MCF 10A (cell line): ENCODE measurements around the gene MEGF10. TPM values are rescaled to one million over a fixed set of nuclear protein-coding genes. Genes with fewer than 3 reads are reported as not detected.

Experiments used
- BruUV-seq: library from RNA; stranded (reverse); fragments of 400-500 nt; replicated peaks from 2 replicates; lab custom pipeline; 2021; lab: Mats Ljungman, UMichigan
- CTCF ChIA-PET: fragments of 300-600 bp; sonication (Branson Sonifier 250); formaldehyde crosslinking; extraction: SDS; loops from one replicate; lab custom pipeline; 2021; ENCODE audit warnings: antibody characterized with exemption, inconsistent platforms; lab: Yijun Ruan, JAX
- POLR2A ChIA-PET: fragments of 300-600, 350-650 bp; sonication (Branson Sonifier 250); formaldehyde crosslinking; extraction: SDS; loops from one replicate; lab custom pipeline; 2020; ENCODE audit warnings: antibody characterized with exemption, inconsistent platforms; lab: Yijun Ruan, JAX
- DNase-seq: peaks from one replicate; pipeline ENCODE4 v3.0.0-alpha.2; 2018; ENCODE audit not compliant: unreplicated experiment
- H3K27ac Mint-ChIP-seq: one replicate; pipeline ENCODE4 v1.8.0; 2022; ENCODE audit warnings: mild to moderate bottlenecking, low read depth, mixed read lengths; ENCODE audit not compliant: unreplicated experiment
- H3K27me3 Mint-ChIP-seq: one replicate; pipeline ENCODE4 v1.8.0; 2022; ENCODE audit warnings: mixed read lengths; ENCODE audit not compliant: insufficient read depth, unreplicated experiment
- H3K36me3 Mint-ChIP-seq: one replicate; pipeline ENCODE4 v1.8.0; 2022; ENCODE audit warnings: mild to moderate bottlenecking, moderate library complexity, mixed read lengths; ENCODE audit not compliant: insufficient read depth, unreplicated experiment
- H3K4me1 Mint-ChIP-seq: one replicate; pipeline ENCODE4 v1.8.0; 2022; ENCODE audit warnings: mixed read lengths; ENCODE audit not compliant: insufficient read depth, unreplicated experiment
- H3K4me3 Mint-ChIP-seq: one replicate; pipeline ENCODE4 v1.8.0; 2022; ENCODE audit warnings: mild to moderate bottlenecking, moderate library complexity, mixed read lengths; ENCODE audit not compliant: unreplicated experiment
- H3K9me3 Mint-ChIP-seq: one replicate; pipeline ENCODE4 v1.8.0; 2022; ENCODE audit warnings: mixed read lengths; ENCODE audit not compliant: unreplicated experiment
- CTCF ChIP-seq: fragments of 200-600 bp; IDR thresholded peaks from one replicate; pipeline ENCODE4 v1.8.0; 2022; ENCODE audit warnings: antibody characterized with exemption, mild to moderate bottlenecking; ENCODE audit not compliant: unreplicated experiment
- intact Hi-C: fragments of 100-400 bp; cut with micrococcal nuclease; formaldehyde crosslinking; loops from 2 replicates; pipeline ENCODE4 v1.14.1; 2022
- total RNA-seq: library from RNA; stranded (reverse); gene quantifications from 2 replicates; pipeline ENCODE4 v1.2.3, GENCODE V29; 2022

Gene MEGF10
- total RNA-seq, 1 experiment from 2014 or later: not detected

DNA sequence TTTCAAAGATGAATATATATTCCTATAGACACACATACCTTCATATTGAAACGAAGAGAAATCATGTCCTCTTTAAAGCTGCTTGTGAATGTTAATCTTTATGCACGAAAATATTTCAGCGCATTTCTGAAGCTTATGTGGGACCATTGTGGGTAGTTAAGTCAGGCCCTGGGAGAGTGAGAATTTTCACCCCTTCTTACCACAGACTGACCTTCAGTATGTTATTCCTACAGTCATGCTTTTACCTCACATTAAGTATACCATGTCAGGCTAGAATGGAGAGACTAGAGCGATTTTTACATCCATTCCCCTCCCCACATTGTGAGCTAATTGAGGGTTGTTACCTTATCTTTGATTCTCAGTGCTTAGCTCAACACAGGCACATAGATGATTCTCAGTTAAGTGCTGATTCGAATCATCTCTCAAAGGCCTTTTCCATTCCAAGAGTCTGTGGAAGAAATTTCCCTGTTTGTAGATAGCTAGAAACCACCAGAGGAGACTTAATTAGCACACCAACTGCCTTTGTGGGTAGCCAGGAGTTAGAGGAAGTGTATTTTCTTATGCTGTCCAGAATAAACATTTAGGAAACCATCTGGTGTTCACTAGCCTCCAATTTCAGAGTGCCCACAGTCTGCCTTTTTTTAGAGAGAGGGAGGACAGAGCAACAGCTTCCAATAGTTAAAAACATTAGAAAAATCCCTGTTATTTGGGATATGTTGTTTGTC, 110.5 kb downstream of the MEGF10 start:
- CTCF ChIA-PET: interaction anchor here (0.7 kb wide), 1 partner anchor 18 kb away, joined by 3 read pairs; no protein-coding TSS in a partner anchor
- no peaks in the 10 kb centered on the region for H3K4me1 Mint-ChIP-seq
- no peak for DNase-seq
- TF ChIP-seq CTCF: no peak
- H3K9me3 Mint-ChIP-seq: no peaks in the 10 kb centered on the region
- H3K27ac Mint-ChIP-seq: no peak overlapping the region
- peaks cover 16% of the 10 kb centered on the region for H3K27me3 Mint-ChIP-seq
- POLR2A ChIA-PET: interaction anchor here (0.7 kb wide), 1 partner anchor 172 kb away, joined by 3 read pairs; no protein-coding TSS in a partner anchor
- no peaks in the 10 kb centered on the region for H3K36me3 Mint-ChIP-seq
- intact Hi-C loops: no loop called here
- no TSS peak for BruUV-seq
- no peak overlapping the region for H3K4me3 Mint-ChIP-seq

DNA sequence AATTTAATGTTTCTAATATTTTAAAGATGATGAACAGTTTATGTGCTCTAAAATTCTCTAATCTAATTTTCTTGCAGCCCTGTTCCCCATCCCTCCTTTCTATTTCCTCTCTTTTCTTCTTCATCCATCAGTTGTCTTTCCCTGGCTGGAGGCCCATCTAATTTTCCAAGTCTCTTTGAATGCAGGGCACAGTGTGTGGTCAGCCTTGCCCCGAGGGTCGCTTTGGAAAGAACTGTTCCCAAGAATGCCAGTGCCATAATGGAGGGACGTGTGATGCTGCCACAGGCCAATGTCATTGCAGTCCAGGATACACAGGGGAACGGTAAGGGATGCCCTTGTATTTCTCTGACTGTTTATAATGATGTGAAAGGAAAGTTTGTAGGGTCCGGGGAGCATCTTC, 111.8 kb downstream of the MEGF10 start:
- DNase-seq: no peak
- Mint-ChIP-seq H3K4me1 (no peaks in the 10 kb centered on the region), H3K27ac (no peak overlapping the region), H3K27me3 (peaks cover 16% of the 10 kb centered on the region), H3K36me3 (no peaks in the 10 kb centered on the region), H3K9me3 (no peaks in the 10 kb centered on the region), H3K4me3 (no peak overlapping the region)
- POLR2A ChIA-PET: interaction anchor here (0.7 kb wide), 1 partner anchor 8 kb away, joined by 4 read pairs; no protein-coding TSS in a partner anchor
- intact Hi-C loops: no loop called here
- TF ChIP-seq CTCF: no peak
- no TSS peak for BruUV-seq
- CTCF ChIA-PET: no interaction called here

DNA sequence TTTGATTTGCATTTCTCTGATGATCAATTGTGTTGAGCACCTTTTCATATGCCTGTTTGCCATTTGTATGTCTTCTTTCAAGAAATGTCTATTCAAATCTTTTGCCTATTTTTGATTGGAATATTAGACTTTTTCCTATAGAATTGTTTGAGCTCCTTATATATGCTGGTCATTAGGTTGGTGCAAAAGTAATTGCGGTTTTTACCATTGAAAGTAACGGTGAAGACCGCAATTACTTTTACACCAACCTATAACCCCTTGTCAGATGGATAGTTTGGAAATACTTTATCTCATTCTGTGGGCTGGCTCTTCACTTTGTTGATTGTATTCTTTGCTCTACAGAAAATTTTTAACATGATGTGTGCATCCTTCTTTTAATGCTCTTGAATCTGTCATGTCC, 113.6 kb downstream of the MEGF10 start:
- Mint-ChIP-seq H3K36me3 (no peaks in the 10 kb centered on the region), H3K27ac (no peak overlapping the region), H3K9me3 (no peaks in the 10 kb centered on the region), H3K4me1 (no peaks in the 10 kb centered on the region), H3K4me3 (no peak overlapping the region), H3K27me3 (peaks cover 14% of the 10 kb centered on the region)
- POLR2A ChIA-PET: interaction anchor here (0.7 kb wide), 1 partner anchor 48 kb away, joined by 4 read pairs; no protein-coding TSS in a partner anchor
- DNase-seq: no peak
- CTCF ChIA-PET: interaction anchor here (1.9 kb wide), 1 partner anchor 89 kb away, joined by 4 read pairs; no protein-coding TSS in a partner anchor
- no peak for TF ChIP-seq CTCF
- intact Hi-C loops: no loop called here
- BruUV-seq: no TSS peak

DNA sequence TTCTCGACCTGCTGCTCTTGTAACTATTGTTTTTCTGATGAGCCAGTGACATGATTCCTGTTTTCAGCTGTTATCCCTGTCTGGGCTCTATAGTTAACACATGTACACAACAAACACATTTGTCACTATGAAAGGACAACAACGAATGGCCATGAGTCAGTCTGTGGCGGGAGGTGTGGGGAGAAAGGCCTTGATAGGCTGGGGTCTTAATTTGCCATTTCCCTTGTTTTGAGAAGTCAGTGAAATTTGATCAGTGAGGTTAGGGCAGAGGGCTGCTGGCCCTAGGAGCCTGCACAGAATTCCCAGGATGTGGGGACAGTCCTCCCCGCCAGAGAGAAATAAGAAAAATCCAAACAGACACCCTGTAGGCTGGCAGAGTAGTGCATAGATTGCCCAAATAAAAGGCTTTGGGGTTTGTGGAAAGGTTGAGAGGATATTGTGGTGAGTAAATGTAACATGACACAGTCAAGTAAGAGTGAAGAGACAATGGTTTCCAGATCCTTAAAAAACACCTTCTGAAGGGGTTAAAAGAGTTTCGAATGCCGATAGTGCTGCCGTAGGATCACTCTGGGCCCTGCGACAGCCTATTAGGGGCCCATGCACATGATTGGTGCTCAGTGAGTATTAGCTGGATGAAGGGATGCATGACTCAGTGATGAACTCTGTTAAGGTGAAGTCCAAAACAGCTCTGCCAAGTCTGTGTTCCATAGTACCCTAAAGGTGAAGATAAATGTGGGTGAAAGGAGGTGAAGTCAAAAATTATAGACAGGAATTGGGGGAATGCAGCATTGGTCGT, 115.9 kb downstream of the MEGF10 start:
- no TSS peak for BruUV-seq
- H3K27me3 Mint-ChIP-seq: no peaks in the 10 kb centered on the region
- intact Hi-C loops: no loop called here
- H3K4me3 Mint-ChIP-seq: no peak overlapping the region
- H3K36me3 Mint-ChIP-seq: no peaks in the 10 kb centered on the region
- no peak overlapping the region for H3K27ac Mint-ChIP-seq
- TF ChIP-seq CTCF: no peak
- no peak for DNase-seq
- H3K9me3 Mint-ChIP-seq: no peaks in the 10 kb centered on the region
- CTCF ChIA-PET: interaction anchor here (0.7 to 1.1 kb wide), 2 partner anchors 19 to 569 kb away, joined by 3 read pairs; no protein-coding TSS in a partner anchor
- no peaks in the 10 kb centered on the region for H3K4me1 Mint-ChIP-seq
- POLR2A ChIA-PET: no interaction called here
